Activated naive CD4-positive, alpha-beta T cell treated with anti-CD3 and anti-CD28 coated beads, Interleukin-2, amount 50 U/mL, for 72 hours (primary cell): Measurements from ENCODE around the gene SRD5A2. TPM values are rescaled to one million over a fixed set of nuclear protein-coding genes. Genes with fewer than 3 reads are reported as not detected.

Experiments used
- ATAC-seq, 2 donors: fragments of 150-1000 bp; cut with Tn5 transposase; 2 replicates each; pipeline ENCODE4 v1.10.0; 2021; ENCODE audit warnings: mild to moderate bottlenecking in 2 of 2, moderate library complexity in 2 of 2
- DNase-seq, 2 donors: peaks; one replicate each; pipeline ENCODE4 v3.0.0; 2021 to 2022; ENCODE audit warnings: low spot score in 2 of 2
- H3K27ac Mint-ChIP-seq, 2 donors: one replicate each; pipeline ENCODE4 v1.8.0; 2022; ENCODE audit warnings: mild to moderate bottlenecking in 2 of 2, mixed read lengths in 2 of 2
- H3K36me3 Mint-ChIP-seq, 2 donors: one replicate each; pipeline ENCODE4 v1.8.0; 2022; ENCODE audit warnings: mixed read lengths in 2 of 2
- H3K9me3 Mint-ChIP-seq, 2 donors: one replicate each; pipeline ENCODE4 v1.8.0; 2022; ENCODE audit warnings: mixed read lengths in 2 of 2
- total RNA-seq, 2 donors: library from RNA; stranded (reverse); gene quantifications; one replicate each; pipeline ENCODE4 v1.2.3, GENCODE V29; 2022

SRD5A2 gene, protein sequence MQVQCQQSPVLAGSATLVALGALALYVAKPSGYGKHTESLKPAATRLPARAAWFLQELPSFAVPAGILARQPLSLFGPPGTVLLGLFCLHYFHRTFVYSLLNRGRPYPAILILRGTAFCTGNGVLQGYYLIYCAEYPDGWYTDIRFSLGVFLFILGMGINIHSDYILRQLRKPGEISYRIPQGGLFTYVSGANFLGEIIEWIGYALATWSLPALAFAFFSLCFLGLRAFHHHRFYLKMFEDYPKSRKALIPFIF
- total RNA-seq = not detected

DNA sequence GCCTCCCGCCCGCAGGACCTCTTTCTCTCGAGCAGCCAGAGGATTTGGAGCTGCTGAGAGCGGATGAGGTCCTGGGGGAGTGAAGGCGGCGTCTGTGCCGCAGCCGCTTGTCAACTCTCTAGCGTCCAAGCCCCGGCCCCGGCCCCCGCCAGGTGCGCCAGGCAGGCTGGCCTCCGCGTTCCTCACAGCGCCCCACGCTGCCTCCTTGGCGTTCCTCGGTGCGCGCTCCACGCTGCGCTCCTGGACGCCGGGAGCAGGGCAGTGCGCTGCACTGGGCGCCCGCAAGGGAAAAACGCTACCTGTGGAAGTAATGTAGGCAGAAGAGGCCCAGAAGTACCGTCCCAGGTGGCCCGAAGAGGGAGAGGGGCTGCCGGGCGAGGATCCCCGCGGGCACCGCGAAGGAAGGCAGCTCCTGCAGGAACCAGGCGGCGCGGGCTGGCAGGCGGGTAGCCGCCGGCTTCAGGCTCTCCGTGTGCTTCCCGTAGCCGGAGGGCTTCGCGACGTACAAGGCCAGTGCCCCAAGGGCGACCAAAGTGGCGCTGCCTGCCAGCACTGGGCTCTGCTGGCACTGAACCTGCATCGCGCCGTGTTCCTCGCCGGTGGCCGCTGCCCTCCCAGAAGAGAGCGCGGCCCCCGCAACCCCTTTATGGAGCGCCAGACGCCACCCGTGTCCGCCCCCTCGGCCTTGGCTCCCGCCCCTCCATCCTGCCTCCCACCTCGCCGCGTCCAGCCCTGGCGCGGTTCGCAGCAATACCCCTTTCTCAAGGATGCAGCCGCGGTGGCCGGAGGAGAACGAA lies at the start of gene SRD5A2:
Gene SRD5A2 (minus strand): TSS at position 618 of the 797 bp plus-strand sequence. CDS start 38 bp downstream, at position 580.
- DNase-seq = peak in 1 of 2 donors; percentile 50
- no peak within 1 kb of the TSS for H3K27ac Mint-ChIP-seq
- no peak for ATAC-seq
- peaks cover 4 to 8% of the 10 kb centered on the region in 2 donors for H3K9me3 Mint-ChIP-seq
- H3K36me3 Mint-ChIP-seq = peaks cover 10 to 14% of the 10 kb centered on the region in 2 donors

DNA sequence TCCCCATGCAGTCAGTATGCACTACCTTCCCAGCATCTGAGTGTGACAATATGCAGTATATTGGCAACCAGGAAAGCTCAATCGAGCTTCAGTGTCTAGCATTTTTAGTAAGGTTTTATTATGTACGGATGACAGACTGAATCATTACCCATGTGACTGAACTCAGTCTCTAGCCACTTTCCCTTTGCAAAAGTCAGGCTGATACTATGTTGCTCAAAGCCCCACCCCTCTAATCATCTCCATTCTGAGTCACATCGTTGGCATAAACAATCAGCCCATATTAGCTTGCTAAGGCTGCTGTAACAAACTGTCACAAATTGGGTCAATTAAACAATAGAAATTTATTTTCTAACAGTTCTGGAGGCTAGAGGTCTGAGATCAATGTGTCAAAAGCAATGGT lies 25.8 kb upstream of the SRD5A2 start:
- ATAC-seq (no peak), DNase-seq (no peak)
- Mint-ChIP-seq H3K36me3 (peaks cover 0 to 7% of the 10 kb centered on the region in 2 donors), H3K27ac (no peak overlapping the region), H3K9me3 (peaks cover 15 to 17% of the 10 kb centered on the region in 2 donors)

DNA sequence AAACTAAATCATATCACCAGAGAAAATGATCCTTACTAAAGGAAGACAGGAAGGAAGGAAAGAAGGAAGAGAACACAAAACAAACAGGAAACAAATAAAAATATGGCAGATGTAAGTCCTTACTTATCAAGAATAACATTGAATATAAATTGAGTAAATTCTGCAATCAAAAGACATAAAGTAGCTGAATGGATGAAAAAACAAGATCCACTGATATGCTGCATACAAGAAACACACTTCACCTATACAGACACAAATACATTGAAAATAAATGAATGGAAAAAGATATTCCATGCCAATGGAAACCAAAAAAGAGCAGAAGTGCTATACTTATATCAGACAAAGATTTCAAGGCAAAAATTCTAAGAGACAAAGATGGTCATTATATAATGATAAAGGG lies 18.0 kb upstream of the SRD5A2 start:
- no peak for ATAC-seq
- Mint-ChIP-seq H3K27ac (no peak overlapping the region), H3K36me3 (peaks cover 0 to 6% of the 10 kb centered on the region in 2 donors), H3K9me3 (peaks cover 22 to 31% of the 10 kb centered on the region in 2 donors)
- no peak for DNase-seq

DNA sequence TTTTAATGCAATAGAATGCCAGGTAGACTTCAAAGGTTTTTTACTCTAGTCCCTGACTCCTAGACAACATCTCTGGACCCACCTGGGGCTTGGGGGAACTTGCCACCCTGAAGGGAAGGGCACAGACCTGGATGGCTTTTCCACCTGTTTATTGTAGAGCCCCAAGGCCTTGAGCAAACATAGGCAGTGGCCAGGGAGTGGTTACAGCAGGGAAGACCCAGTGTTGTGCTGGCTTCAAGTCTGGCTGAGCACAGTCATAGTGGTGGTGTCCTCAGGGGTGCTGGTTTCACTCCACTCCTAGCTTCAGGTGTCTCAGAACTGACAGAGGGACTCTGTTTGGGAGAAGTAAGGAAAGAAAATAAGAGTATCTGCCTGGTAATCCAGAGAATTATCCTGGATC lies 5.5 kb upstream of the SRD5A2 start:
- Mint-ChIP-seq H3K27ac (no peak overlapping the region), H3K36me3 (peaks cover 11 to 13% of the 10 kb centered on the region in 2 donors), H3K9me3 (peaks cover 5 to 7% of the 10 kb centered on the region in 2 donors)
- no peak for DNase-seq
- no peak for ATAC-seq

DNA sequence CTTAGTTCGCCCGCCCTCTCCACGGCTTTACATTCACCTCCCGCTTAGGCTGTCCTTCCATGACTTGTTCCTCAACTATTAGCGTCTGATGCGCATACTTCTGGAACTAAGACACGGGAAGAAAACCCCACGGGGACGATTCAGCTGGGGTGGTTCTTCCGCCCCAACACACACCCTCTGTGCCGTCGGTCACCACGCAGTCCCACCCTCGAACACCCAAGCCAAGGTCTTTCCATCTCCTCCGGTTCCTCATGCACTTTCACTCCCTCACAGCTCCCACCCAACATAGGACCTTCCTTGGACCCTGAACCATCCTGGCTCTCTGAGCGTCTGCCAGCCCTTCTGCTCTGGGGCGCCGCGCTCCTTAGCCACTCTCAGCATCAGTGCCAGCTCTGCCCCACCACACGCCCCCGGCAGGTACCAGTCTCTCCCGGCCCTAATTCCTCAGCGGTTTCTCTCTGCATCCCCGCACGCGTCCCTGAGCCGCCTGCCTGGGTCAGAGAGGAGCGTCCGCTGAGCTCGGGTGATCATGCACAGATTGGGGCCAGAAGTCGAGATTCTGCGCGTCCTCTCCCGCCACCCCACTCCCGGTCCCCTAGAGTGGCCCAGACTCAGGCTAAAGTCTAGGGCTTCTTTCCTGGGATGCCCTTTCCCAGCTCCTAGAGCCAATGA lies 522 bp upstream of the SRD5A2 start:
- DNase-seq (no peak), ATAC-seq (no peak)
- peaks cover 0 to 5% of the 10 kb centered on the region in 2 donors for H3K9me3 Mint-ChIP-seq
- no peak overlapping the region for H3K27ac Mint-ChIP-seq
- peaks cover 10 to 14% of the 10 kb centered on the region in 2 donors for H3K36me3 Mint-ChIP-seq

DNA sequence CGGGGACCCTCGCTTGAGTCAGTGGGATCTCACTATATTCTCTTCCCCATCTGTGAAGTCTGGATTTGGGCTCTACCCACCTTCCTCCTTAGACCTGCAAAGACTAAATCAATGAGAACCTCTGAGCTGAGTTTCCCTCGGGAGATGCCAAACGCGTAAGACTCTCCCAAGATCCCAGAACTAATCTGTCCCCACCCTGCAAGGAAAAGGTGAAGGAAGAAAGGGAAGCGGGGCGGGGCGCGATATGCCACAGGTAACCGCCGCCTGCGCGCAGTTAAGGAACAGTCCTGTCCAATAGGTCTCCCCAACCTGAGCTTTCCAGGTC lies 780 bp downstream of the SRD5A2 start:
- Mint-ChIP-seq H3K9me3 (peaks cover 4 to 8% of the 10 kb centered on the region in 2 donors), H3K27ac (no peak overlapping the region), H3K36me3 (peaks cover 10 to 14% of the 10 kb centered on the region in 2 donors)
- ATAC-seq = no peak
- no peak for DNase-seq

DNA sequence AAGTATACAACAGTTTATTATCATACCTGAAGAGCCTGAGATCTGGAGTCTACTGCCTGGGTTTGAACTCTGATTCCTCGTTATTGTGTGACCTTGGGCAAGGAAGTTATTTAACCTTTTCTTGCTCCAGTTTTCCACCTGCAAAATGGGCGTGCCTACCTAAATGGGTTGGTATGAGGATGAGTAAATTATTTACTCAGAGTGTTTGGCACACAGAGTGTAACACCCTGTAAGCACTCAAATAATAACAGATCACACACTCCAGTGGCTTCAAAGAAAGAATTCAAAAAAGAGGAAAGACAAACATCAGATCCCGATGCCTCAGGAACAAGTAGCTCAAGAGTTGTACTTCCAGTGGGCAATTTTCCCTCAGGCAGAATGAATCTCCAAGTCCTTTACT lies 2.4 kb downstream of the SRD5A2 start:
- no peak overlapping the region for H3K27ac Mint-ChIP-seq
- ATAC-seq (no peak), DNase-seq (no peak)
- peaks cover 4 to 8% of the 10 kb centered on the region in 2 donors for H3K9me3 Mint-ChIP-seq
- peaks cover 10 to 14% of the 10 kb centered on the region in 2 donors for H3K36me3 Mint-ChIP-seq

DNA sequence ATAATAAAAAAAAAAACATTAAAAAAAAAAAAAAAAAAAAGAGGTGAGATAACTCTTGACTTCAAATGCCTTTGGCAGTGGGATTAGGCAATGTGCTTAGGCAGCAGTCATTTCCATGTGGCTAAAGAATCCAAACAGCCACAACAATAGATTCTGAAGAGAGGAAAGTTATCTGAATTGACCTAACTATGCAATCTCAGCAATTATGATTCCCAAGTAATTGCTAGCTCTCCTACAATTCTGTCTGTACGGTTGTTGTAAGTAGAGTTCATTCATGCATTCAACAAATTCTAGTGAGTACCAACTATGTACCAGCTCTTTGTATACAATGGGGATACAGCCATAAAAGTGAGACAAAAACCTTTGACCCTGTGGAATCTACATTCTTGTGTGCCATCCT lies 3.6 kb downstream of the SRD5A2 start:
- H3K36me3 Mint-ChIP-seq = peaks cover 6 to 13% of the 10 kb centered on the region in 2 donors
- peaks cover 4 to 8% of the 10 kb centered on the region in 2 donors for H3K9me3 Mint-ChIP-seq
- ATAC-seq = no peak
- DNase-seq = no peak
- no peak overlapping the region for H3K27ac Mint-ChIP-seq

DNA sequence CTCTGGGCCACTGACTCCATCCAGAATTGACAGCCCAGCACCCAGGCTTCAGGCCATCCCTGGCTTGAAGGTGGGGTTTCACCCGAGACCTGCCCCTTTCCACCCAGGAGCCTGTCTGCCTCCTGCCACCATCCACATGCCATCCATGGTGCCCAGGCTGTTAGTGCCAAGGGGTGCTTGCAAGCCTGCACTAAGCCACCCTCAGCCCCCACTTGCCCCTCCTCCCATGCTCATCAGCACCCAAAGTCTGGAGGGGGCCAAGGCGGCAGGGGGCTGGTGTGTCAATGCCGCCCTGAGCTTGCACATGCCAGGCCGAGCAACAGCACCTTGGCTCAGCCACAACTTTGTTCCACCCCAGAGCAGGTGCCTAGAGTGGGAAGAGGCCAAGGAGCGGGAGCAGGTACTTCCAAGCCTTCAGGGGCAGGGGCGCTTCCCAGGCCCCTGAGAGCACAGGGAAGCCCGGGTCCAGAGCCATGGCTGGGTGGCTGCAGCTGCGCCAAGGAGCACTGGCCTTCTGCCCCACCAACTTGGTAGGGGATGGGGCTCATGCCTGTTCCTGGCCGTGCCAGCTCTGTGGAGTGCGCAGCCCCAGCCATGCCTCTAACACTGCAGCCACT lies 12.0 kb downstream of the SRD5A2 start:
- Mint-ChIP-seq H3K9me3 (peaks cover 13% of the 10 kb centered on the region in 2 donors), H3K36me3 (no peaks in the 10 kb centered on the region), H3K27ac (no peak overlapping the region)
- no peak for DNase-seq
- ATAC-seq = no peak

DNA sequence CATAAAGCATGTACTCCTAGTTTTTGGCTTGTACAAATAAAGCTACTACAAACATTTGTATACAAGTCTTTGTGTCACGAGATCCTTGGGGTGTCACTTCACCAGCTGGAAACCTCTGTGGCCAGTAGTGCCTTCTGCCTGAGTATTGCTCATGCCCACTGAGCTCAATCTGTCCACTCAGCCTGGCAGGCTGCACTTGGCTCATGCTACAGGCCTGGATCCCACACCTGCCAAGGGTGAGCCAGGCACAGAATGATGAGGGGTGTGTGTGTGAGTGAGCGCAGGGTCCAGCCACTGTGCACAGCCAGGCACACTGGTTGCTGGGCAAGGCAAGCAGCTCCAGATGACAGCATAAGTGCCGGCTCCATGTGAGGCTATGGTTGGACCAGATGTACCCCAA lies 13.1 kb downstream of the SRD5A2 start:
- DNase-seq = no peak

DNA sequence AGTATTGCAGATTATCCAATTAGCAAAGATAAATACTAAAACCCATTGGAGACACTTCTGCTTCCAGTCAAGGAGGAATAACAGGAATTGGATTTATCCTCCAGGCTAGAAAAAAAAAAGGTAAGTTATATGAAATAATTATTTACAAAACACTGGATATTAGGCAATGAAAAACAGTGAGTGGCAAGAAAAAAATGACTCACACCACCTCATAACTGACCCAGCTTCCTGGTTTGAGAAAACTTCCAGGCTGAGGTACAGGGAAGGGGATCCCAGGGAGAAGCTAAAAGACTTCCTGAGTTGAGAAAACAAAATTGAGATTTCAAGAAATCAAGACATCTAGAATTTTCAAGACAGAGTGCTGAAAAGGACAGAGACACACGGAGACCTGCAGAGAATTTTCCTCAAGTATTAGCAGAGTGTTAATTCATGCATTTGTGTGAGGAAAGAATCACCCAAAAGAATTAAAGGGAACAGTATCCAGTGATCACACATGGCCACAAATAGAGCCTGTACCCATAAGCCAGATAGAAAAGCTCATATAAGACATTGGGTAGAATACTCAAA lies 17.4 kb downstream of the SRD5A2 start:
- H3K36me3 Mint-ChIP-seq = no peaks in the 10 kb centered on the region
- no peak overlapping the region for H3K27ac Mint-ChIP-seq
- DNase-seq (no peak), ATAC-seq (no peak)
- no peaks in the 10 kb centered on the region for H3K9me3 Mint-ChIP-seq

More for the DNA sequence above, 13.1 kb downstream of the SRD5A2 start:
- ATAC-seq = no peak
- Mint-ChIP-seq H3K27ac (no peak overlapping the region), H3K36me3 (no peaks in the 10 kb centered on the region), H3K9me3 (peaks cover 12 to 13% of the 10 kb centered on the region in 2 donors)

DNA sequence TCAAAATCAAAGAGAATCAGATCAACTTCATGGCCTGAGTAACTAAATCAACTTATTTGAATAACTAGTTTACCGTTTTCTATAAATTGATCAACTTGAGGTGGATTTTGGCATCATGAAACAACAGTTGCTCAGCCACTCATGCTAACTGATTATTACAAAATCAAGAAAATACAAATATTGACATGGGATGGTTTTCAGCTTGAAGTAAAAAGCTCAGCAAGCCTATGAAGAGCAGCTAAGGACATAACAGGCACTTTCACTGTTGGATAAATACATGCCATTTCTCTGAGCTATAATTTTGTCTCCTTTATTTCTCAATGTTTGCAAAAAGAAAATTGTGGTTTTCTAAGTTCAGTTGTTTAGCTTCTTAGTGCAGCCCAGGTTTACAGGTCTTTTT lies 18.9 kb downstream of the SRD5A2 start:
- ATAC-seq (no peak), DNase-seq (no peak)
- Mint-ChIP-seq H3K27ac (no peak overlapping the region), H3K36me3 (no peaks in the 10 kb centered on the region), H3K9me3 (no peaks in the 10 kb centered on the region)

DNA sequence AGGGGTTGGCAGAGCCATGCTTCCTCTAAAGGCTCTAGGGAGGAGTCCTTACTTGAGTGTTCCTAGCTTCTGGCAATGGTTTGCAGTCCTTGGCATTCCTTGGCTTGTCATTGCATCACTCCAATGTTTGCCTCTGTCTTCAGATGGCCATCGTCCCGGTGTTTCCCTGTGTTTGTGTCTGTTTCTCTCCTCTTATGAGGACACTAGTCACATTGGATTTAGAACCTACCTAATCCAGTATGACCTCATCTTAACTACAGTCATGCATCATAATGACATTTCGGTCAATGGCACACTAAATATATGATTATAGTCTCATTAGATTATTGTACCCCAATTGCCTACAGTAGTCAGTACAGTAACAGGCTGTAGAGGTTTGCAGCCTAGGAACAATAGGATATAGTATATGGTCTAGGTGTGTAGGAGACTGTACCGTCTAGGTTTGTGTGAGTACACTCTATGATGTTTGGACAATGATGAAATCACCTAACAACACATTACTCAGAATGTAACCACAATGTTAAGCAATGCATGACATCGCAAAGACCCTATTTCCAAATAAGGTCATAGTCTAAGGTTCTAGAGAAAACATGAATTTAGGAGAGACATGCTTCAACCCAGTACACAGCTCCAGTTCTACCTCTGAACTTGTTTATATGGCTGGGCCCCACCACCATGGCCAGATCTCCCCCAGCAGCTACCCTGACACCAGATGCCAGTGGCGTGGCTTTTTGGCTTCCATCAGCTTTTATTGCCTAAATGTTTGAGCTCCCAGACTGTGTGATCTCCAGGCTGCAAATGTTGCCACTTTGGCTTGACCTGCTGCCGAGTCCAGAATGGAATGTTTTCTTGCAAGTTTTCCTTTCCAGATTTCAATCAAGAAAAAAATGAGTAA lies 22.1 kb downstream of the SRD5A2 start:
- no peaks in the 10 kb centered on the region for H3K36me3 Mint-ChIP-seq
- ATAC-seq (no peak), DNase-seq (no peak)
- peaks cover 8 to 12% of the 10 kb centered on the region in 2 donors for H3K9me3 Mint-ChIP-seq
- no peak overlapping the region for H3K27ac Mint-ChIP-seq

DNA sequence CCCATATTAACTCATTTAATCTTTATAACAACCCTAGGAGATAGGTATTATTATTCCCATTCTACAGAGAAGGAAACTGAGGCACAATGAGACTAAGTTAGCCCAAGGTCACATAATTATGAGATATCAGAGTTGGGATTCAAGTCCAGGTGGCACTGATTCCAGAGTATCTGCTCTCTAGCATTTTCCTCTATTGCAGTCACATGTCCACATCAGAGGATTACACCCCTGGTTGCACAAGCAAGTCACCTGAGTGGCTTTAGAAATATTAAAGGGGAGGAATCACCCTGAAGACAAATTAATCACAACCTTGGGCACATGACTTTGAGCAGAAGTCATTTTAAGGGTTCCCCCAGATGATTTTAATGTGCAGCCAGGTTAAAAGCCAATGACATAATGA lies 23.8 kb downstream of the SRD5A2 start:
- no peak for DNase-seq
- Mint-ChIP-seq H3K27ac (no peak overlapping the region), H3K9me3 (peaks cover 17 to 22% of the 10 kb centered on the region in 2 donors), H3K36me3 (peaks cover 0 to 7% of the 10 kb centered on the region in 2 donors)
- ATAC-seq = no peak

DNA sequence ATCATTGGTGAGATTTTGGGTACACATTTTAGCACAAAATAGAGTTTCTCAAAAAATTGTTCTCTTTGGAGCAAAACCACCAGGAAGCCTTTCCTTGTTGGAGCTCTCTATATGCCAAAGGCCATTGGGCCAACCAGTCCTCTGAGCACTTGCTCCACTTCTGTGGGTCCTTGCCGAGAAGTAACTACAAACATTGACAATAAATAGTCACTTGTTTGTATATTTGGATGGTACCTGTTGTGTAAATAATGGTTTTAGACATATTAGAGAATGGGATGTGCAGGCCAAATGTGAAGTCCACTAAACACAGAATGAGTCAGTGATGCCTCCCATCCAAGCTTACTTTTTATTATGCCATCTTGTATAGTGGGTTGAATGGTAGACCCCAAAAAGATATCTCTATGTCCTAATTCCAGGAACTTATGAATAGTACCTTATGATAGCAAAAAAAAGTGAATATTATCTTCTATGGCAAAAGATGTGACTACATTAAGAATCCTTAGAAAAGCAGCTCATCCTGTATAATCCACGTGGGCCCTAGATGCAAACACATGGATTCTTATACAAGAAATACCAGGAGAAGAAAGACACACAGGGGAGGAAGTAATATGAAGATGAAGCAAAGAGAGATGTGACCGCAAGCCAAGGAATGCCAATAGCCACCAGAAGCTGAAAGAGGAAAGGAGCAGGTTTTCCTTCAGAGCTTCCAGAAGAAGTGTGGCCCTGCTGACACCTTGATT lies 24.6 kb downstream of the SRD5A2 start:
- ATAC-seq (no peak), DNase-seq (no peak)
- Mint-ChIP-seq H3K36me3 (peaks cover 0 to 7% of the 10 kb centered on the region in 2 donors), H3K27ac (no peak overlapping the region), H3K9me3 (peaks cover 18 to 22% of the 10 kb centered on the region in 2 donors)
